GM19328 (cell line): ENCODE measurements around the gene ADGRD1.

Source experiments
- ATAC-seq: cut with Tn5 transposase; IDR thresholded peaks from one replicate; pipeline ENCODE4 v1.9.1; 2021; ENCODE audit warnings: mild to moderate bottlenecking, moderate library complexity; ENCODE audit not compliant: unreplicated experiment

ADGRD1 gene

GRCh38 chr12:131005161-131006035 is 51.7 kb downstream of the ADGRD1 start:
- no peak for ATAC-seq

GRCh38 chr12:131006036-131006735 is 52.5 kb downstream of the ADGRD1 start:
- no peak for ATAC-seq

GRCh38 chr12:131007031-131007739 is 53.5 kb downstream of the ADGRD1 start:
- ATAC-seq, result no peak

- ATAC-seq, result no peak
These were observed 54.0 kb downstream of the ADGRD1 start for GRCh38 chr12:131007740-131008117.

GRCh38 chr12:131008131-131008912 is 54.6 kb downstream of the ADGRD1 start:
- no peak for ATAC-seq

- no peak for ATAC-seq
These were observed 55.2 kb downstream of the ADGRD1 start for GRCh38 chr12:131008913-131009270.

GRCh38 chr12:131009595-131010395 is 56.1 kb downstream of the ADGRD1 start:
- ATAC-seq, result no peak

GRCh38 chr12:131010396-131011131 is 56.9 kb downstream of the ADGRD1 start:
- ATAC-seq, result no peak

GRCh38 chr12:131011165-131012079 is 57.7 kb downstream of the ADGRD1 start:
- no peak for ATAC-seq

GRCh38 chr12:131012279-131013069 is 58.8 kb downstream of the ADGRD1 start:
- ATAC-seq, result no peak

GRCh38 chr12:131013118-131013517 is 59.4 kb downstream of the ADGRD1 start:
- ATAC-seq, result no peak

- no peak for ATAC-seq
These were observed 60.6 kb downstream of the ADGRD1 start for GRCh38 chr12:131014343-131014742.

- no peak for ATAC-seq
These were observed 62.1 kb downstream of the ADGRD1 start for GRCh38 chr12:131015581-131016337.

- no peak for ATAC-seq
These were observed 63.8 kb downstream of the ADGRD1 start for GRCh38 chr12:131017477-131017991.

GRCh38 chr12:131018019-131018620 is 64.4 kb downstream of the ADGRD1 start:
- ATAC-seq, result no peak

GRCh38 chr12:131018808-131019397 is 65.2 kb downstream of the ADGRD1 start:
- ATAC-seq, result no peak
